ENCODE measurements around the gene KIF3B.

GRCh38 chr20:32236819-32237218, 40.6 kb upstream of the KIF3B start:
- no peak for TF ChIP-seq CTCF (conservative IDR thresholded peaks at IDR 0.05 in 1 of 2, IDR thresholded peaks at IDR 0.05 in 1 of 2; ENCODE audit: low read depth in 1 of 2, low read length in 2 of 2)
- no peak for TF ChIP-seq EZH2 (IDR thresholded peaks at IDR 0.05; ENCODE audit: low read length, missing control alignments)

Data from fibroblast of lung (primary cell).